A673 (cell line): ENCODE data around the gene NRG3.

Source experiments
- CTCF ChIP-seq: fragments of 300-800, 200-600 bp; sonication (generic); conservative IDR thresholded peaks from 2 replicates; pipeline ENCODE4 v1.5.1; 2017; ENCODE audit warnings: low read depth, mild to moderate bottlenecking, antibody characterized with exemption, low read length, moderate library complexity, mixed read lengths
- EZH2 ChIP-seq: fragments of 200-600 bp; sonication (generic); IDR thresholded peaks from 2 replicates; pipeline ENCODE4 v1.6.1; 2017; ENCODE audit warnings: borderline replicate concordance, low read depth, mild to moderate bottlenecking, mixed read lengths, antibody characterized with exemption, low read length; ENCODE audit not compliant: poor library complexity, severe bottlenecking

- no peak for TF ChIP-seq CTCF
- no peak for TF ChIP-seq EZH2
Observed at GRCh38 chr10:82411416-82411815, 536.4 kb downstream of the NRG3 start.
